Loucy (cell line): ENCODE results near the gene CREBRF.

ENCODE experiments used
- H2AFZ ChIP-seq: fragments of 200-600 bp; sonication (generic); 2 replicates; pipeline ENCODE4 v1.6.0; 2016; ENCODE audit warnings: antibody characterized with exemption, mild to moderate bottlenecking, low read length, moderate library complexity
- H3F3A ChIP-seq: fragments of 200-600 bp; 2 replicates; pipeline ENCODE4 v1.6.0; 2016; ENCODE audit warnings: antibody characterized with exemption, low read depth, mild to moderate bottlenecking
- H3K27me3 ChIP-seq: fragments of 200-600 bp; sonication (generic); 2 replicates; pipeline ENCODE4 v1.6.1; 2014; ENCODE audit warnings: low read length, mild to moderate bottlenecking; ENCODE audit not compliant: insufficient read depth, poor library complexity, severe bottlenecking
- H3K36me3 ChIP-seq: fragments of 200-600 bp; sonication (generic); 2 replicates; pipeline ENCODE4 v1.6.1; 2016; ENCODE audit warnings: low read length; ENCODE audit not compliant: insufficient read depth
- H3K4me1 ChIP-seq: fragments of 200-600 bp; sonication (generic); 2 replicates; pipeline ENCODE4 v1.5.1; 2014; ENCODE audit warnings: low read length, mild to moderate bottlenecking; ENCODE audit not compliant: insufficient read depth, poor library complexity, severe bottlenecking
- H3K4me2 ChIP-seq: fragments of 200-600 bp; sonication (generic); 2 replicates; pipeline ENCODE4 v1.6.0; 2014; ENCODE audit warnings: antibody characterized with exemption, low read length, low read depth, mild to moderate bottlenecking; ENCODE audit not compliant: poor library complexity, severe bottlenecking
- H3K4me3 ChIP-seq: fragments of 200-600 bp; sonication (generic); 2 replicates; pipeline ENCODE4 v1.5.1; 2014; ENCODE audit warnings: low read length, mild to moderate bottlenecking, mixed read lengths; ENCODE audit not compliant: poor library complexity, severe bottlenecking
- H3K79me2 ChIP-seq: fragments of 200-600 bp; sonication (generic); 2 replicates; pipeline ENCODE4 v1.6.1; 2014; ENCODE audit warnings: low read length; ENCODE audit not compliant: insufficient read depth
- H3K9ac ChIP-seq: fragments of 200-600 bp; sonication (generic); 2 replicates; pipeline ENCODE4 v1.6.0; 2014; ENCODE audit warnings: mild to moderate bottlenecking, low read depth, low read length, moderate library complexity; ENCODE audit not compliant: poor library complexity, severe bottlenecking
- H3K9me2 ChIP-seq: fragments of 200-600 bp; sonication (generic); replicated peaks from 2 replicates; pipeline ENCODE4 v1.6.1; 2016; ENCODE audit warnings: low read depth, low read length, mixed read lengths
- H3K9me3 ChIP-seq: fragments of 200-600 bp; sonication (generic); 2 replicates; pipeline ENCODE4 v1.6.1; 2014; ENCODE audit warnings: mild to moderate bottlenecking, antibody characterized with exemption, low read length, low read depth; ENCODE audit not compliant: insufficient read depth
- H4K20me1 ChIP-seq: fragments of 200-600 bp; sonication (generic); 2 replicates; pipeline ENCODE4 v1.6.0; 2014; ENCODE audit warnings: antibody characterized with exemption, low read length, mild to moderate bottlenecking; ENCODE audit not compliant: insufficient read depth, poor library complexity, severe bottlenecking
- CTCF ChIP-seq: fragments of 200-600 bp; sonication (generic); conservative IDR thresholded peaks from 2 replicates; pipeline ENCODE4 v1.5.1; 2014; ENCODE audit warnings: mild to moderate bottlenecking, antibody characterized with exemption, low read length
- EZH2phosphoT487 ChIP-seq: fragments of 200-600 bp; IDR thresholded peaks from 2 replicates; pipeline ENCODE4 v1.6.1; 2018; ENCODE audit warnings: antibody characterized with exemption, mild to moderate bottlenecking, moderate library complexity, borderline replicate concordance

CREBRF gene

GRCh38 chr5:173155912-173156311, 99.8 kb downstream of the CREBRF start:
- no peaks in the 10 kb centered on the region for H3K4me1 ChIP-seq
- H3K79me2 ChIP-seq = no peaks in the 10 kb centered on the region
- peaks cover 5% of the 10 kb centered on the region; the same call in 1 of the 2 replicates for H3K36me3 ChIP-seq
- TF ChIP-seq CTCF = no peak
- no peak for TF ChIP-seq EZH2phosphoT487
- no peaks in the 10 kb centered on the region for H3K9me2 ChIP-seq
- no peak overlapping the region for H3K4me2 ChIP-seq
- no peaks in the 10 kb centered on the region for H3K27me3 ChIP-seq
- H3K9ac ChIP-seq = no peak overlapping the region
- no peak overlapping the region for H3K4me3 ChIP-seq
- no peak overlapping the region for H2AFZ ChIP-seq
- no peaks in the 10 kb centered on the region for H3F3A ChIP-seq
- H3K9me3 ChIP-seq = no peaks in the 10 kb centered on the region
- no peaks in the 10 kb centered on the region for H4K20me1 ChIP-seq

- H3K9me3 ChIP-seq = no peaks in the 10 kb centered on the region
- no peaks in the 10 kb centered on the region for H3K27me3 ChIP-seq
- H3K4me1 ChIP-seq = no peaks in the 10 kb centered on the region
- no peaks in the 10 kb centered on the region for H4K20me1 ChIP-seq
- no peak overlapping the region for H2AFZ ChIP-seq
- no peaks in the 10 kb centered on the region for H3K9me2 ChIP-seq
- no peak overlapping the region for H3K9ac ChIP-seq
- H3K4me2 ChIP-seq = no peak overlapping the region
- no peaks in the 10 kb centered on the region for H3F3A ChIP-seq
- TF ChIP-seq EZH2phosphoT487 (no peak), CTCF (no peak)
- peaks cover 5% of the 10 kb centered on the region; the same call in 1 of the 2 replicates for H3K36me3 ChIP-seq
- no peak overlapping the region for H3K4me3 ChIP-seq
- H3K79me2 ChIP-seq = no peaks in the 10 kb centered on the region
These were observed 102.2 kb downstream of the CREBRF start for GRCh38 chr5:173158366-173158765.

- Histone ChIP-seq H2AFZ (no peak overlapping the region), H4K20me1 (no peaks in the 10 kb centered on the region), H3K4me3 (no peak overlapping the region), H3K4me2 (no peak overlapping the region), H3K4me1 (no peaks in the 10 kb centered on the region), H3K27me3 (no peaks in the 10 kb centered on the region), H3K9me3 (no peaks in the 10 kb centered on the region), H3F3A (no peaks in the 10 kb centered on the region), H3K36me3 (peaks cover 5% of the 10 kb centered on the region; the same call in 1 of the 2 replicates), H3K79me2 (no peaks in the 10 kb centered on the region), H3K9ac (no peak overlapping the region), H3K9me2 (no peaks in the 10 kb centered on the region)
- TF ChIP-seq EZH2phosphoT487 (no peak), CTCF (no peak)
These were observed 103.1 kb downstream of the CREBRF start for GRCh38 chr5:173159256-173159655.
